Sciatic nerve (tissue), 2 donors: ENCODE data around the gene DNTT. TPM values are rescaled to one million over a fixed set of nuclear protein-coding genes. Genes with fewer than 3 reads are reported as not detected.

Experiments used
- ATAC-seq: fragments of 200-7000 bp; cut with Tn5 transposase; one replicate; pipeline ENCODE4 v1.9.1; 2020; ENCODE audit warnings: mild to moderate bottlenecking, moderate library complexity
- DNase-seq: peaks from one replicate; pipeline ENCODE4 v3.0.0-alpha.2; 2020; ENCODE audit warnings: low spot score
- intact Hi-C: fragments of 100-400 bp; cut with DNase I; formaldehyde crosslinking; loops from one replicate; pipeline ENCODE4 v1.14.2; 2022
- total RNA-seq: library from RNA; stranded (reverse); fragmentation: NEBNext Ultra II Directional; extraction: Animal tissue kit (Norgen Biotek cat#: 25700); gene quantifications from one replicate; pipeline ENCODE4 v1.2.1, GENCODE V29; 2021
- donor health status: DM: no; HTN: no; CAD: no.
- donor health status: DM: no; HTN: no; CAD: no.

The DNTT gene
- total RNA-seq, 1 donor from 2014 or later = not detected

GRCh38 chr10:96365571-96365970, 61.3 kb downstream of the DNTT start:
- ATAC-seq (no peak), DNase-seq (no peak)
- intact Hi-C loops = no loop called here

- DNase-seq = no peak
- intact Hi-C loops = no loop called here
- ATAC-seq = no peak
Observed at GRCh38 chr10:96366508-96366907, 62.3 kb downstream of the DNTT start.

GRCh38 chr10:96367470-96367869, 63.2 kb downstream of the DNTT start:
- DNase-seq (no peak), ATAC-seq (no peak)
- intact Hi-C loops = no loop called here

- ATAC-seq (no peak), DNase-seq (no peak)
- intact Hi-C loops = no loop called here
Observed at GRCh38 chr10:96368971-96369370, 64.7 kb downstream of the DNTT start.

GRCh38 chr10:96369890-96370583, 65.8 kb downstream of the DNTT start:
- intact Hi-C loops = no loop called here
- peak; percentile 21 for ATAC-seq
- no peak for DNase-seq

- DNase-seq = no peak
- ATAC-seq = peak; percentile 31
- intact Hi-C loops = no loop called here
Observed at GRCh38 chr10:96370584-96371157, 66.4 kb downstream of the DNTT start.

GRCh38 chr10:96371356-96371755, 67.1 kb downstream of the DNTT start:
- DNase-seq = no peak
- no peak for ATAC-seq
- intact Hi-C loops = no loop called here

- intact Hi-C loops = no loop called here
- DNase-seq (no peak), ATAC-seq (no peak)
Observed at GRCh38 chr10:96374004-96374403, 69.8 kb downstream of the DNTT start.

- no peak for DNase-seq
- intact Hi-C loops = no loop called here
- no peak for ATAC-seq
Observed at GRCh38 chr10:96374639-96374984, 70.4 kb downstream of the DNTT start.

GRCh38 chr10:96374985-96375830, 71.0 kb downstream of the DNTT start:
- peak; percentile 92 for DNase-seq
- ATAC-seq = peak; percentile 89
- intact Hi-C loops = no loop called here

GRCh38 chr10:96376483-96376882, 72.2 kb downstream of the DNTT start:
- intact Hi-C loops = no loop called here
- DNase-seq = no peak
- no peak for ATAC-seq

GRCh38 chr10:96377816-96378294, 73.6 kb downstream of the DNTT start:
- DNase-seq (no peak), ATAC-seq (peak; percentile 77)
- intact Hi-C loops = no loop called here

GRCh38 chr10:96378741-96379140, 74.5 kb downstream of the DNTT start:
- DNase-seq (no peak), ATAC-seq (no peak)
- intact Hi-C loops = no loop called here

GRCh38 chr10:96379758-96380157, 75.5 kb downstream of the DNTT start:
- ATAC-seq = no peak
- DNase-seq = no peak
- intact Hi-C loops = no loop called here

GRCh38 chr10:96380821-96381220, 76.6 kb downstream of the DNTT start:
- no peak for DNase-seq
- ATAC-seq = no peak
- intact Hi-C loops = no loop called here

- no peak for DNase-seq
- no peak for ATAC-seq
- intact Hi-C loops = no loop called here
Observed at GRCh38 chr10:96384506-96384905, 80.3 kb downstream of the DNTT start.

- DNase-seq (no peak), ATAC-seq (no peak)
- intact Hi-C loops = no loop called here
Observed at GRCh38 chr10:96387161-96387560, 82.9 kb downstream of the DNTT start.

GRCh38 chr10:96387601-96388000, 83.4 kb downstream of the DNTT start:
- ATAC-seq = no peak
- no peak for DNase-seq
- intact Hi-C loops = no loop called here
